ENCODE measurements around the gene NDUFV1.

- TF ChIP-seq CTCF (IDR thresholded peaks at IDR 0.05) (no peak), POLR2A (IDR thresholded peaks at IDR 0.05) (no peak)
Observed at GRCh38 chr11:67604815-67605214, 1.9 kb upstream of the NDUFV1 start.
